ENCODE measurements around the gene VIPAS39.
A peak's percentile ranks its signal among the peaks of the same experiment; 100 is the strongest.
"Not testable (repeated sequence)": the region's sequence is repeated elsewhere in the genome, so short reads cannot be mapped to it uniquely, and the experiment has no call there.

The VIPAS39 gene

GRCh38 chr14:77469539-77469938 is 12.1 kb upstream of the VIPAS39 start:
- peak in 1 of 3 experiments; percentile 35 for DNase-seq

- DNase-seq = no peak
Measured at GRCh38 chr14:77469067-77469505, 11.7 kb upstream of the VIPAS39 start.

GRCh38 chr14:77467801-77468200 is 10.4 kb upstream of the VIPAS39 start:
- DNase-seq = no peak

- DNase-seq = peak; percentile 43 to 74 (median 49)
Measured at GRCh38 chr14:77459072-77459723, 1.8 kb upstream of the VIPAS39 start.

GRCh38 chr14:77458249-77458950 is 999 bp upstream of the VIPAS39 start:
- peak; percentile 19 to 75 (median 75) for DNase-seq

GRCh38 chr14:77457115-77457521 is 283 bp downstream of the VIPAS39 start:
- DNase-seq = peak in 1 of 3 experiments; percentile 36

- no peak for DNase-seq
Measured at GRCh38 chr14:77455966-77456640, 1.3 kb downstream of the VIPAS39 start.

- DNase-seq = no peak
Measured at GRCh38 chr14:77442196-77442595, 15.2 kb downstream of the VIPAS39 start.

GRCh38 chr14:77439861-77440260 is 17.5 kb downstream of the VIPAS39 start:
- DNase-seq = no peak

- DNase-seq = no peak
Measured at GRCh38 chr14:77438596-77438995, 18.8 kb downstream of the VIPAS39 start.

GRCh38 chr14:77436042-77436441 is 21.4 kb downstream of the VIPAS39 start:
- DNase-seq = no peak

GRCh38 chr14:77426396-77426795 is 31.0 kb downstream of the VIPAS39 start:
- DNase-seq = no peak

GRCh38 chr14:77424862-77425261 is 32.5 kb downstream of the VIPAS39 start:
- no peak for DNase-seq

- DNase-seq = no peak
Measured at GRCh38 chr14:77423423-77423822, 34.0 kb downstream of the VIPAS39 start, which contains the start of gene NOXRED1. NOXRED1 (minus strand) TSS chr14:77423523; CDS start chr14:77422889, 634 bp downstream.

- DNase-seq = no peak
Measured at GRCh38 chr14:77421201-77421600, 36.2 kb downstream of the VIPAS39 start.

GRCh38 chr14:77416836-77417235 is 40.6 kb downstream of the VIPAS39 start:
- no peak for DNase-seq

- DNase-seq = not testable (repeated sequence)
Measured at GRCh38 chr14:77416098-77416497, 41.3 kb downstream of the VIPAS39 start.

- not testable (repeated sequence) for DNase-seq
Measured at GRCh38 chr14:77415403-77416030, 41.9 kb downstream of the VIPAS39 start.

- no peak for DNase-seq
Measured at GRCh38 chr14:77409131-77409533, 48.3 kb downstream of the VIPAS39 start.

- no peak for DNase-seq
Measured at GRCh38 chr14:77407158-77407557, 50.2 kb downstream of the VIPAS39 start.

GRCh38 chr14:77406718-77407117 is 50.7 kb downstream of the VIPAS39 start:
- DNase-seq = no peak

- DNase-seq = no peak
Measured at GRCh38 chr14:77406086-77406485, 51.3 kb downstream of the VIPAS39 start.

- DNase-seq = no peak
Measured at GRCh38 chr14:77403768-77404167, 53.6 kb downstream of the VIPAS39 start.

Measured in NCI-H1417 (cell line).